HCT116 (cell line): ENCODE results near the gene MMP23B. TPM values are rescaled to one million over a fixed set of nuclear protein-coding genes. Genes with fewer than 3 reads are reported as not detected.

Source experiments
- ATAC-seq: fragments of 200-7000 bp; cut with Tn5 transposase; 2 replicates; pipeline ENCODE4 v1.9.1; 2020; ENCODE audit warnings: mild to moderate bottlenecking, moderate library complexity
- BruUV-seq: library from RNA; stranded (reverse); fragments of 400-500 nt; replicated peaks from 2 replicates; lab custom pipeline; 2021; lab: Mats Ljungman, UMichigan
- CTCF ChIA-PET: fragments of 300-600 bp; sonication (Branson Sonifier 250); formaldehyde crosslinking; loops from one replicate; lab custom pipeline; 2021; ENCODE audit warnings: antibody characterized with exemption; lab: Charles Lee
- POLR2A ChIA-PET: fragments of 300-600, 350-600 bp; sonication (Branson Sonifier 250); formaldehyde crosslinking; loops from one replicate; lab custom pipeline; 2021; ENCODE audit warnings: antibody characterized with exemption; lab: Charles Lee
- RAD21 ChIA-PET, 2 experiments: fragments of 300-600 bp; sonication (Branson Sonifier 250); formaldehyde crosslinking; loops; one replicate each; lab custom pipeline; 2023; ENCODE audit warnings: low total read pairs in 2 of 2; ENCODE audit not compliant: uncharacterized antibody in 2 of 2, unreplicated experiment in 2 of 2, low non-redundant PET in 1 of 2; lab: Charles Lee
- DNase-seq: peaks from one replicate; pipeline ENCODE4 v3.0.0-alpha.2; 2010; ENCODE audit warnings: low read depth, low spot score
- H2AFZ ChIP-seq: fragments of 200-600 bp; shearing (Covaris generic), sonication (generic); 2 replicates; pipeline ENCODE4 v1.6.1; 2017; ENCODE audit warnings: low read depth, mixed run types, mixed read lengths, antibody characterized with exemption, low read length; ENCODE audit not compliant: poor library complexity, severe bottlenecking
- H3K27ac ChIP-seq: 2 replicates; pipeline ENCODE4 v1.5.1; 2012; ENCODE audit warnings: low read depth, low read length
- H3K27me3 ChIP-seq: fragments of 200-600 bp; sonication (generic); 2 replicates; pipeline ENCODE4 v1.6.1; 2016; ENCODE audit warnings: mixed run types, low read length, mixed read lengths; ENCODE audit not compliant: insufficient read depth
- H3K36me3 ChIP-seq, 2 experiments: fragments of 200-500 bp in 1 of 2; fragments of 200-600 bp in 1 of 2; sonication (Bioruptor generic) in 1 of 2; sonication (generic) in 1 of 2; 2 replicates each; pipeline versions ENCODE4 v1.5.1 to v1.6.1; 2014 to 2016; ENCODE audit warnings: low read length in 2 of 2, inconsistent platforms in 1 of 2, mixed read lengths in 1 of 2, mixed run types in 1 of 2; ENCODE audit not compliant: insufficient read depth in 2 of 2, control insufficient read depth in 1 of 2
- H3K4me1 ChIP-seq, 2 experiments: fragments of 200-600 bp in 1 of 2; sonication (generic) in 1 of 2; 2 replicates each; pipeline versions ENCODE4 v1.5.1 to v1.6.1; 2012 to 2017; ENCODE audit warnings: low read length in 2 of 2, inconsistent platforms in 1 of 2, mild to moderate bottlenecking in 1 of 2, mixed read lengths in 1 of 2, mixed run types in 1 of 2, moderate library complexity in 1 of 2; ENCODE audit not compliant: insufficient read depth in 2 of 2, control insufficient read depth in 1 of 2
- H3K4me2 ChIP-seq: fragments of 200-600 bp; sonication (generic); 2 replicates; pipeline ENCODE4 v1.6.1; 2017; ENCODE audit warnings: mixed run types, low read length, mixed read lengths
- H3K4me3 ChIP-seq, 2 experiments: fragments of 200-600 bp in 1 of 2; sonication (generic) in 1 of 2; replicated peaks in 1 of 2; 2 replicates each; pipeline ENCODE4 v1.5.1; 2011 to 2016; ENCODE audit warnings: low read length in 2 of 2, control low read depth in 1 of 2, low read depth in 1 of 2, mild to moderate bottlenecking in 1 of 2, mixed read lengths in 1 of 2, mixed run types in 1 of 2
- H3K79me2 ChIP-seq: fragments of 200-600 bp; sonication (generic); 2 replicates; pipeline ENCODE4 v1.6.1; 2017; ENCODE audit warnings: mild to moderate bottlenecking, mixed run types, low read length, moderate library complexity, mixed read lengths; ENCODE audit not compliant: insufficient read depth
- H3K9ac ChIP-seq: fragments of 200-600 bp; sonication (generic); 2 replicates; pipeline ENCODE4 v1.6.1; 2016; ENCODE audit warnings: low read length, mixed read lengths
- H3K9me2 ChIP-seq: fragments of 200-600 bp; sonication (generic), shearing (Covaris generic); 2 replicates; pipeline ENCODE4 v1.6.1; 2017; ENCODE audit warnings: mixed run types, mild to moderate bottlenecking, moderate library complexity; ENCODE audit not compliant: insufficient read depth
- H3K9me3 ChIP-seq, 2 experiments: fragments of 200-500 bp in 1 of 2; fragments of 200-600 bp in 1 of 2; sonication (Bioruptor generic) in 1 of 2; sonication (generic) in 1 of 2; 2 replicates each; pipeline ENCODE4 v1.6.1; 2014 to 2017; ENCODE audit warnings: low read length in 2 of 2, mixed read lengths in 2 of 2, inconsistent platforms in 1 of 2, low read depth in 1 of 2, mild to moderate bottlenecking in 1 of 2, mixed run types in 1 of 2, moderate library complexity in 1 of 2; ENCODE audit not compliant: control insufficient read depth in 1 of 2, insufficient read depth in 1 of 2
- H4K20me1 ChIP-seq: fragments of 200-600 bp; sonication (generic), shearing (Covaris generic); 2 replicates; pipeline ENCODE4 v1.6.1; 2017; ENCODE audit warnings: mixed run types, mild to moderate bottlenecking, moderate library complexity; ENCODE audit not compliant: insufficient read depth
- CEBPB ChIP-seq: IDR thresholded peaks from 2 replicates; pipeline ENCODE4 v1.6.1; 2012; ENCODE audit warnings: low read depth
- ELF1 ChIP-seq: IDR thresholded peaks from 2 replicates; pipeline ENCODE4 v1.6.1; 2012; ENCODE audit warnings: low read depth, borderline replicate concordance
- EZH2 ChIP-seq: fragments of 200-600 bp; sonication (generic); IDR thresholded peaks from 2 replicates; pipeline ENCODE4 v1.6.1; 2017; ENCODE audit warnings: antibody characterized with exemption, mixed run types
- EZH2phosphoT487 ChIP-seq: fragments of 200-600 bp; IDR thresholded peaks from 2 replicates; pipeline ENCODE4 v1.6.1; 2018; ENCODE audit warnings: antibody characterized with exemption, borderline replicate concordance
- FOSL1 ChIP-seq: IDR thresholded peaks from 2 replicates; pipeline ENCODE4 v1.6.1; 2012; ENCODE audit warnings: low read depth
- POLR2A ChIP-seq: IDR thresholded peaks from 2 replicates; pipeline ENCODE4 v1.7.0; 2011; ENCODE audit warnings: borderline replicate concordance; ENCODE audit not compliant: insufficient read depth, insufficient read length; ENCODE audit errors: extremely low read depth
- POLR2AphosphoS5 ChIP-seq: IDR thresholded peaks from 2 replicates; pipeline ENCODE4 v1.6.1; 2011; ENCODE audit warnings: mild to moderate bottlenecking, low read depth, low read length, moderate library complexity
- RAD21 ChIP-seq: IDR thresholded peaks from 2 replicates; pipeline ENCODE4 v1.6.1; 2012; ENCODE audit warnings: low read depth, mild to moderate bottlenecking
- SIN3A ChIP-seq: IDR thresholded peaks from 2 replicates; pipeline ENCODE4 v1.6.1; 2012; ENCODE audit warnings: low read depth
- SP1 ChIP-seq: IDR thresholded peaks from 2 replicates; pipeline ENCODE4 v1.6.1; 2012; ENCODE audit warnings: low read depth
- SRF ChIP-seq: IDR thresholded peaks from 2 replicates; pipeline ENCODE4 v1.6.1; 2012; ENCODE audit warnings: low read depth
- ZFX ChIP-seq: fragments of 450-650 bp; IDR thresholded peaks from 2 replicates; pipeline ENCODE4 v1.6.1; 2017
- ZNF274 ChIP-seq: fragments of 200-500 bp; sonication (Bioruptor generic); IDR thresholded peaks from 2 replicates; pipeline ENCODE4 v1.6.1; 2014; ENCODE audit warnings: mild to moderate bottlenecking, low read depth, low read length, inconsistent platforms
- intact Hi-C: fragments of 100-400 bp; cut with micrococcal nuclease; formaldehyde crosslinking; loops from 2 replicates; pipeline ENCODE4 v1.10.0; 2022
- total RNA-seq: library from RNA; stranded (reverse); gene quantifications from one replicate; pipeline ENCODE4 v1.2.1, GENCODE V29; 2021; ENCODE audit not compliant: unreplicated experiment
- TF ChIP-seq, protein P1 (sequence below): IDR thresholded peaks from 2 replicates; pipeline ENCODE4 v1.6.1; 2011; ENCODE audit warnings: mild to moderate bottlenecking, low read length, moderate library complexity; ENCODE audit not compliant: insufficient replicate concordance; ENCODE audit errors: extremely low read depth
- TF ChIP-seq, protein P2 (sequence below): IDR thresholded peaks from 2 replicates; pipeline ENCODE4 v1.6.1; 2012
- TF ChIP-seq, protein P3 (sequence below): IDR thresholded peaks from 2 replicates; pipeline ENCODE4 v1.6.1; 2012; ENCODE audit warnings: low read depth
- TF ChIP-seq, protein P4 (sequence below): IDR thresholded peaks from 2 replicates; pipeline ENCODE4 v1.6.1; 2012

MMP23B gene
- total RNA-seq, 1 experiment from 2014 or later: 8.7 TPM

DNA sequence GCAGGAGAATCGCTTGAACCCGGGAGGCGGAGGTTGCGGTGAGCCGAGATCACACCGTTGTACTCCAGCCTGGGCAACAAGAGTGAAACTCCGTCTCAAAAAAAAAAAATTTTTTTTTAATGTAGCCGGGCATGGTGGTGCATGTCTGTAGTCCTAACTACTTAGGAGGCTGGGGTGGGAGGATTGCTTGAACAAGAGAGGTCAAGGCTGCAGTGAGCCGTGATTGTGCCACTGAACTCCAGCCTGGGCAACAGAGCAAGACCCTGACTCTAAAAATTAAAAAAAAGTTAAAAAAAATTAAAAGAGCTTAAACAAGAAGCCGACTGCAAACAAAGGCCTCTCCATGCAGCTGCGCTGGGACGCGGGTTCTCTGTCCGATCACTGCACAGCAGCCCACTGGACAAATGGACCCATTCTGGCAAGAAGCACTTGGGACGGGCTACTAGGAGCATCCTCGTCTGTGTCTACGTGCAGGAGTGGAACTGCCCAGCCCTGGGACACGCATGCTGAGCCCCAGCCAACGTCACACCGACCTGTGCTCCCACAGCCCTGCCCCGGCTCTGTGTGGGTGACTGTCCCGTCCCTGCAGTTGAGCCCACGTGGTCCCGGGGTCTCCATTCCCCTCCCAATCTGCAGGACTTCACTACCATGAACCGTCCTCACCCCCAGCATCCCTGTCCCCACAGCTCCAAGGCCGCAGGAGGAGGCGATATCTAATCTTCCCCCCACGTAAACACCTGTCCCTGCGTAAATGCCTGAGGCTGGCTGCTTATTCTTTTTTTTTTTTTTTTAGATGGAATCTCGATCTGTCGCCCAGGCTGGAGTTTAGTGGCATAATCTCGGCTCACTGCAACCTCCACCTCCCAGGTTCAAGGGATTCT, 48.3 kb downstream of the MMP23B start (continued):
- TF ChIP-seq ZNF274: no peak
- TF ChIP-seq ZFX: no peak

DNA sequence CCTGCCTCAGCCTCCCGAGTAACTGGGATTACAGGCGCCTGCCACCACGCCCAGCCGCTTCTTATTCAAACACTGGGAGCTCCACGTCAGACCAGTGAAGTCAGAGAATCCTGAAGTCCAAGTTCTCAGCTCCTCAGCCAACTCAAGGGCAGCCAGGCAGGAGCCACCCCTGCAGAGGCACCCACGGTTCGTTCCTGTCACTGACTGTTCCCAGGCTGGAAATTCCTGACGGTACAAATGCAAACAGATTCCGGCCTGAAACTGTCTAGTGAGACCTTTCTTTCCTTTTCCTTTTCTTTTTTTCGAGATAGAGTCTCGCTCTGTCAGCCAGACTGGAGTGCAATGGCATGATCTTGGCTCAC, 48.9 kb downstream of the MMP23B start:
- Histone ChIP-seq H3K27me3 (no peaks in the 10 kb centered on the region), H4K20me1 (no peaks in the 10 kb centered on the region)
- TF ChIP-seq ZNF274 (no peak), POLR2AphosphoS5 (no peak), SIN3A (no peak), ELF1 (no peak), CEBPB (no peak), POLR2A (no peak), EZH2 (no peak), SRF (no peak), EZH2phosphoT487 (no peak), RAD21 (no peak), SP1 (no peak), FOSL1 (no peak)
- TF ChIP-seq, protein P1, sequence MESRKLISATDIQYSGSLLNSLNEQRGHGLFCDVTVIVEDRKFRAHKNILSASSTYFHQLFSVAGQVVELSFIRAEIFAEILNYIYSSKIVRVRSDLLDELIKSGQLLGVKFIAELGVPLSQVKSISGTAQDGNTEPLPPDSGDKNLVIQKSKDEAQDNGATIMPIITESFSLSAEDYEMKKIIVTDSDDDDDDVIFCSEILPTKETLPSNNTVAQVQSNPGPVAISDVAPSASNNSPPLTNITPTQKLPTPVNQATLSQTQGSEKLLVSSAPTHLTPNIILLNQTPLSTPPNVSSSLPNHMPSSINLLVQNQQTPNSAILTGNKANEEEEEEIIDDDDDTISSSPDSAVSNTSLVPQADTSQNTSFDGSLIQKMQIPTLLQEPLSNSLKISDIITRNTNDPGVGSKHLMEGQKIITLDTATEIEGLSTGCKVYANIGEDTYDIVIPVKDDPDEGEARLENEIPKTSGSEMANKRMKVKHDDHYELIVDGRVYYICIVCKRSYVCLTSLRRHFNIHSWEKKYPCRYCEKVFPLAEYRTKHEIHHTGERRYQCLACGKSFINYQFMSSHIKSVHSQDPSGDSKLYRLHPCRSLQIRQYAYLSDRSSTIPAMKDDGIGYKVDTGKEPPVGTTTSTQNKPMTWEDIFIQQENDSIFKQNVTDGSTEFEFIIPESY: no peak
- TF ChIP-seq, protein P2, sequence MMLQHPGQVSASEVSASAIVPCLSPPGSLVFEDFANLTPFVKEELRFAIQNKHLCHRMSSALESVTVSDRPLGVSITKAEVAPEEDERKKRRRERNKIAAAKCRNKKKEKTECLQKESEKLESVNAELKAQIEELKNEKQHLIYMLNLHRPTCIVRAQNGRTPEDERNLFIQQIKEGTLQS: no peak
- TF ChIP-seq, protein P3, sequence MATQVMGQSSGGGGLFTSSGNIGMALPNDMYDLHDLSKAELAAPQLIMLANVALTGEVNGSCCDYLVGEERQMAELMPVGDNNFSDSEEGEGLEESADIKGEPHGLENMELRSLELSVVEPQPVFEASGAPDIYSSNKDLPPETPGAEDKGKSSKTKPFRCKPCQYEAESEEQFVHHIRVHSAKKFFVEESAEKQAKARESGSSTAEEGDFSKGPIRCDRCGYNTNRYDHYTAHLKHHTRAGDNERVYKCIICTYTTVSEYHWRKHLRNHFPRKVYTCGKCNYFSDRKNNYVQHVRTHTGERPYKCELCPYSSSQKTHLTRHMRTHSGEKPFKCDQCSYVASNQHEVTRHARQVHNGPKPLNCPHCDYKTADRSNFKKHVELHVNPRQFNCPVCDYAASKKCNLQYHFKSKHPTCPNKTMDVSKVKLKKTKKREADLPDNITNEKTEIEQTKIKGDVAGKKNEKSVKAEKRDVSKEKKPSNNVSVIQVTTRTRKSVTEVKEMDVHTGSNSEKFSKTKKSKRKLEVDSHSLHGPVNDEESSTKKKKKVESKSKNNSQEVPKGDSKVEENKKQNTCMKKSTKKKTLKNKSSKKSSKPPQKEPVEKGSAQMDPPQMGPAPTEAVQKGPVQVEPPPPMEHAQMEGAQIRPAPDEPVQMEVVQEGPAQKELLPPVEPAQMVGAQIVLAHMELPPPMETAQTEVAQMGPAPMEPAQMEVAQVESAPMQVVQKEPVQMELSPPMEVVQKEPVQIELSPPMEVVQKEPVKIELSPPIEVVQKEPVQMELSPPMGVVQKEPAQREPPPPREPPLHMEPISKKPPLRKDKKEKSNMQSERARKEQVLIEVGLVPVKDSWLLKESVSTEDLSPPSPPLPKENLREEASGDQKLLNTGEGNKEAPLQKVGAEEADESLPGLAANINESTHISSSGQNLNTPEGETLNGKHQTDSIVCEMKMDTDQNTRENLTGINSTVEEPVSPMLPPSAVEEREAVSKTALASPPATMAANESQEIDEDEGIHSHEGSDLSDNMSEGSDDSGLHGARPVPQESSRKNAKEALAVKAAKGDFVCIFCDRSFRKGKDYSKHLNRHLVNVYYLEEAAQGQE: no peak
- TF ChIP-seq, protein P4, sequence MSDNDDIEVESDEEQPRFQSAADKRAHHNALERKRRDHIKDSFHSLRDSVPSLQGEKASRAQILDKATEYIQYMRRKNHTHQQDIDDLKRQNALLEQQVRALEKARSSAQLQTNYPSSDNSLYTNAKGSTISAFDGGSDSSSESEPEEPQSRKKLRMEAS: no peak

More for the DNA sequence above, 48.9 kb downstream of the MMP23B start:
- peaks cover 8 to 16% of the 10 kb centered on the region in 2 experiments for H3K4me1 ChIP-seq
- intact Hi-C loops: no loop called here
- no TSS peak for BruUV-seq
- ATAC-seq (no peak), DNase-seq (no peak)
- H3K4me2 ChIP-seq: no peak overlapping the region
- no peak overlapping the region for H3K27ac ChIP-seq
- CTCF ChIA-PET: no interaction called here
- no peak overlapping the region for H2AFZ ChIP-seq
- RAD21 ChIA-PET: no interaction called here
- POLR2A ChIA-PET: no interaction called here
- H3K9me3 ChIP-seq: no peaks in the 10 kb centered on the region
- H3K9ac ChIP-seq: no peak overlapping the region
- H3K9me2 ChIP-seq: no peaks in the 10 kb centered on the region
- peaks cover 12% of the 10 kb centered on the region; the same call in 1 of the 2 replicates for H3K79me2 ChIP-seq
- H3K36me3 ChIP-seq: no peaks in the 10 kb centered on the region
- H3K4me3 ChIP-seq: no peak overlapping the region
